GM23248 (cell line): ENCODE measurements around the gene RPA1. TPM values are rescaled to one million over a fixed set of nuclear protein-coding genes. Genes with fewer than 3 reads are reported as not detected.
A peak's percentile ranks its signal among the peaks of the same experiment; 100 is the strongest.

ENCODE experiments used
- DNase-seq: peaks from one replicate; pipeline ENCODE4 v3.0.0-alpha.2; 2015
- H2AFZ ChIP-seq: fragments of 200-600 bp; sonication (generic); 2 replicates; pipeline ENCODE4 v1.6.1; 2016; ENCODE audit warnings: antibody characterized with exemption
- H3F3A ChIP-seq: fragments of 200-600 bp; sonication (generic); 2 replicates; pipeline ENCODE4 v1.6.1; 2016; ENCODE audit warnings: mild to moderate bottlenecking, antibody characterized with exemption, mixed run types; ENCODE audit not compliant: insufficient read depth
- H3K27ac ChIP-seq: fragments of 200-600 bp; sonication (generic); 2 replicates; pipeline ENCODE4 v1.5.1; 2016; ENCODE audit warnings: mild to moderate bottlenecking
- H3K27me3 ChIP-seq: fragments of 200-600 bp; sonication (generic); replicated peaks from 2 replicates; pipeline ENCODE4 v1.6.1; 2016; ENCODE audit warnings: mild to moderate bottlenecking; ENCODE audit not compliant: insufficient read depth
- H3K36me3 ChIP-seq: fragments of 200-600 bp; sonication (generic); 2 replicates; pipeline ENCODE4 v1.6.1; 2016; ENCODE audit warnings: low read depth, mild to moderate bottlenecking
- H3K4me1 ChIP-seq: fragments of 200-600 bp; sonication (generic); 2 replicates; pipeline ENCODE4 v1.6.1; 2016; ENCODE audit warnings: mild to moderate bottlenecking; ENCODE audit not compliant: insufficient read depth
- H3K4me2 ChIP-seq: fragments of 200-600 bp; sonication (generic); one replicate; pipeline ENCODE4 v1.6.1; 2016; ENCODE audit warnings: mild to moderate bottlenecking; ENCODE audit not compliant: unreplicated experiment
- H3K4me3 ChIP-seq: fragments of 200-600 bp; sonication (generic); 2 replicates; pipeline ENCODE4 v1.5.1; 2016; ENCODE audit warnings: mild to moderate bottlenecking
- H3K79me2 ChIP-seq: fragments of 200-600 bp; sonication (generic); 2 replicates; pipeline ENCODE4 v1.6.1; 2016; ENCODE audit warnings: mild to moderate bottlenecking; ENCODE audit not compliant: insufficient read depth
- H3K9ac ChIP-seq: fragments of 200-600 bp; sonication (generic); 2 replicates; pipeline ENCODE4 v1.6.1; 2016; ENCODE audit warnings: mild to moderate bottlenecking
- H3K9me2 ChIP-seq: fragments of 200-600 bp; sonication (generic); 2 replicates; pipeline ENCODE4 v1.6.1; 2016; ENCODE audit warnings: mixed run types, mild to moderate bottlenecking, moderate library complexity; ENCODE audit not compliant: insufficient read depth
- H3K9me3 ChIP-seq: fragments of 200-600 bp; sonication (generic); one replicate; pipeline ENCODE4 v1.6.1; 2017; ENCODE audit warnings: low read depth
- H4K20me1 ChIP-seq: fragments of 200-600 bp; sonication (generic); 2 replicates; pipeline ENCODE4 v1.6.0; 2016; ENCODE audit not compliant: insufficient read depth
- EZH2 ChIP-seq: fragments of 200-600 bp; sonication (generic); IDR thresholded peaks from 2 replicates; pipeline ENCODE4 v1.6.1; 2018; ENCODE audit warnings: antibody characterized with exemption, mild to moderate bottlenecking; ENCODE audit not compliant: insufficient read depth, poor library complexity, severe bottlenecking
- EZH2phosphoT487 ChIP-seq: fragments of 200-600 bp; sonication (generic); IDR thresholded peaks from 2 replicates; pipeline ENCODE4 v1.6.1; 2018; ENCODE audit warnings: antibody characterized with exemption, moderate library complexity, mild to moderate bottlenecking, low read depth; ENCODE audit not compliant: insufficient read depth
- WGBS, 2 experiments: methylation state at CpG; one replicate each; pipeline ENCODE4 v1.1.6; 2015 to 2017; ENCODE audit warnings: low lambda C conversion rate in 2 of 2, low coverage in 1 of 2; ENCODE audit errors: missing lambda C conversion rate in 2 of 2; 5-methylcytosine and 5-hydroxymethylcytosine counted together
- in situ Hi-C: fragments of 300-500 bp; cut with MboI; formaldehyde crosslinking; loops from 2 replicates; pipeline ENCODE4 v1.15.0; 2020
- polyA plus RNA-seq: library from polyadenylated mRNA; unstranded; fragments of >200 nt; fragmentation: Nextera tagmentation; extraction: Ambion mirVana; gene quantifications from 2 replicates; pipeline ENCODE4 v1.2.1, GENCODE V29; 2016
- total RNA-seq: library from RNA; depleted of rRNA; stranded (reverse); fragments of >200 nt; shearing (Covaris generic); gene quantifications from 2 replicates; pipeline ENCODE4 v1.2.3, GENCODE V29; 2014

The RPA1 gene
- total and polyA plus RNA-seq, 2 experiments from 2014 or later = 16.4 to 37.1 TPM

DNA sequence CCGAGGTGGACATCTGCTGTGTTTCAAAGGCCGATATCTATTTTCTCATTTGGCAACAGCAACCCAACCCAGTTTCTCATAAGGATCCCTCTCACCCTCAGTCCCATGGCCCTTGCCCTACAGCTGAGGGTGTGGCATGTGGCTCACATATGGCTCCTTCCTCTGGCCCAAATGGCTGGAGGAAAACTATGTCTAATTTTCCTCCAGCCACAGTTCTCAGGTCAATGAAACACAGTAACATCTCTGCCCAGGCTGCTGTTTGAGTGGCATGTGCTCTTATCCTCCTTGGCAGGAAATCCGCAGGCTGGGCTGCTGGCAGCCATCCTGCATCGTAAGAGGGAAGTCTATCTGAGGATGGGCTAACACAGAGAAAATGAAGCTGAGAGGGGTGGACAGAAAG lies 43.9 kb upstream of the RPA1 start:
- Histone ChIP-seq H3K79me2 (no peaks in the 10 kb centered on the region; the same call in 1 of the 2 replicates), H3K9me3 (no peaks in the 10 kb centered on the region), H3F3A (peaks cover 31% of the 10 kb centered on the region), H3K9ac (no peak overlapping the region), H3K4me3 (no peak overlapping the region), H3K9me2 (no peaks in the 10 kb centered on the region), H3K4me2 (no peak overlapping the region), H3K27me3 (no peaks in the 10 kb centered on the region), H3K36me3 (no peaks in the 10 kb centered on the region), H3K4me1 (peaks cover 21% of the 10 kb centered on the region), H3K27ac (no peak overlapping the region), H4K20me1 (no peaks in the 10 kb centered on the region), H2AFZ (no peak overlapping the region)
- in situ Hi-C loops = loop anchor here (10.0 kb wide), 1 partner anchor 61 kb away; the partner anchor contains the start of gene WDR81
- WGBS, 2 experiments = 73 to 75% methylated on average over 4 of the region's 4 CpGs
- no peak for TF ChIP-seq EZH2phosphoT487
- no peak for TF ChIP-seq EZH2
- no peak for DNase-seq

DNA sequence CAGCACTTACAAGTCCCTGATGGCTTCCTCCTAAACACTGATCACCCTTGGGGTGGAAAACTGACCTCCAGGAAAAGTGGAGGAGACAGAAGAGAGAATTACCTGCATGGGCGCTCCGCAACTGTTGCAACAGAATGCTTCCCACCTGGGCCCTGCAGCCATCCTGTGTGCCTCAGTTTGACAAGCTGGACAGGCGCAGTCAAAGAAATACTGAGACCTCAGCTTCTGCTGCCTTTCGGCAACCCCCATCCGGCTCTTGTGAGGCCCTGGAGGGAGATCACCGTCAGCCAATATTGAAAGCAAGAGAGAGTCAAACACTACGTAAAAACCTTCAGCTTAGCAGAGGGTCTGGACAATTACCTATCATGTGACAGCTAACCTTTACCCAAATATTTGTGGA lies 43.1 kb upstream of the RPA1 start:
- Histone ChIP-seq H3K9ac (peak overlapping the region; percentile 54; the same call in 1 of the 2 replicates), H3K4me1 (peaks cover 21% of the 10 kb centered on the region), H3K79me2 (peaks cover 7% of the 10 kb centered on the region; the same call in 1 of the 2 replicates), H2AFZ (no peak overlapping the region), H3K27me3 (no peaks in the 10 kb centered on the region), H3K4me2 (no peak overlapping the region), H3K4me3 (no peak overlapping the region), H3K9me2 (no peaks in the 10 kb centered on the region), H3F3A (peaks cover 31% of the 10 kb centered on the region), H4K20me1 (no peaks in the 10 kb centered on the region), H3K9me3 (no peaks in the 10 kb centered on the region), H3K36me3 (no peaks in the 10 kb centered on the region), H3K27ac (peak overlapping the region; percentile 76)
- no peak for TF ChIP-seq EZH2phosphoT487
- no peak for TF ChIP-seq EZH2
- WGBS, 2 experiments = 84 to 87% methylated on average over 7 of the region's 7 CpGs
- DNase-seq = no peak
- in situ Hi-C loops = loop anchor here (10.0 kb wide), 1 partner anchor 62 kb away; the partner anchor contains the start of gene WDR81

- Histone ChIP-seq H3K4me3 (0 out of 2 replicates have a peak overlapping the region, but pooled peaks have one; percentile 26), H3K9ac (peak overlapping the region; percentile 54), H3K27me3 (no peaks in the 10 kb centered on the region), H3K27ac (peak overlapping the region; percentile 76), H3K79me2 (peaks cover 14% of the 10 kb centered on the region), H3K9me3 (no peaks in the 10 kb centered on the region), H2AFZ (peak overlapping the region; percentile 58), H3F3A (peaks cover 31% of the 10 kb centered on the region), H3K4me2 (peak overlapping the region; percentile 49), H3K9me2 (no peaks in the 10 kb centered on the region), H3K36me3 (no peaks in the 10 kb centered on the region), H4K20me1 (no peaks in the 10 kb centered on the region), H3K4me1 (peaks cover 21% of the 10 kb centered on the region)
- in situ Hi-C loops = loop anchor here (10.0 kb wide), 1 partner anchor 63 kb away; the partner anchor contains the start of gene WDR81
- DNase-seq = peak; percentile 97
- no peak for TF ChIP-seq EZH2
- no peak for TF ChIP-seq EZH2phosphoT487
- 19% methylated on average over 16 of the region's 16 CpGs for WGBS, 2 experiments
These were observed 42.4 kb upstream of the RPA1 start for GRCh38 chr17:1787301-1787902.

DNA sequence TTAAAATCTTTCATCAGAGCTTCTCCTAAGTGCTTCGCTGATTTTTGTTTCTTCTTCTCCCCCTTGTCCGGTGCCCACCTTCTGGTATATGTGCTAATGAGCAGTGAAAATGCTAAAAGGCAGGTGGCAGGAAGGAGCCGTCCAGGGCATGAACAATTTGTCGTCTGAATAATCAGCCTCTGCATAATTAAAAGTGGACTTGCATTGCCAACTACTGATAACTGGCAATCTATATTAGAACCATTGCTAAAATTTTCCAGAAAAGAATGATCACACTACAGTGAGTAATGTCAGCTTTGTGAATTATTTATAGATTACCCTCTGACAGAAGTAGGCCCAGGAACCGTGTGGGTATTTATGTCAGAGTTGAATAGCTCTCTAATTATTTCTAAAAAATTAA lies 39.9 kb upstream of the RPA1 start:
- no peaks in the 10 kb centered on the region for H3K36me3 ChIP-seq
- no peak overlapping the region for H3K4me2 ChIP-seq
- in situ Hi-C loops = loop anchor here (10.0 kb wide), 1 partner anchor 65 kb away; the partner anchor contains the start of gene WDR81
- no peak overlapping the region for H3K4me3 ChIP-seq
- H3K9ac ChIP-seq = no peak overlapping the region
- no peak overlapping the region for H2AFZ ChIP-seq
- peaks cover 21% of the 10 kb centered on the region for H3K79me2 ChIP-seq
- H3K27me3 ChIP-seq = no peaks in the 10 kb centered on the region
- H3K27ac ChIP-seq = no peak overlapping the region
- H3K4me1 ChIP-seq = peaks cover 12% of the 10 kb centered on the region
- no peaks in the 10 kb centered on the region for H3K9me2 ChIP-seq
- TF ChIP-seq EZH2 (no peak), EZH2phosphoT487 (no peak)
- no peaks in the 10 kb centered on the region for H4K20me1 ChIP-seq
- no peaks in the 10 kb centered on the region for H3K9me3 ChIP-seq
- WGBS, 2 experiments = 47 to 53% methylated on average over 5 of the region's 5 CpGs
- peaks cover 21% of the 10 kb centered on the region for H3F3A ChIP-seq
- DNase-seq = peak; percentile 16
